MCF 10A (cell line): ENCODE data around the gene CSRNP3. TPM values are rescaled to one million over a fixed set of nuclear protein-coding genes. Genes with fewer than 3 reads are reported as not detected.
A peak's percentile ranks its signal among the peaks of the same experiment; 100 is the strongest.

ENCODE experiments used
- BruUV-seq: library from RNA; stranded (reverse); fragments of 400-500 nt; replicated peaks from 2 replicates; lab custom pipeline; 2021; lab: Mats Ljungman, UMichigan
- CTCF ChIA-PET: fragments of 300-600 bp; sonication (Branson Sonifier 250); formaldehyde crosslinking; extraction: SDS; loops from one replicate; lab custom pipeline; 2021; ENCODE audit warnings: antibody characterized with exemption, inconsistent platforms; lab: Yijun Ruan, JAX
- POLR2A ChIA-PET: fragments of 300-600, 350-650 bp; sonication (Branson Sonifier 250); formaldehyde crosslinking; extraction: SDS; loops from one replicate; lab custom pipeline; 2020; ENCODE audit warnings: antibody characterized with exemption, inconsistent platforms; lab: Yijun Ruan, JAX
- DNase-seq: peaks from one replicate; pipeline ENCODE4 v3.0.0-alpha.2; 2018; ENCODE audit not compliant: unreplicated experiment
- H3K27ac Mint-ChIP-seq: one replicate; pipeline ENCODE4 v1.8.0; 2022; ENCODE audit warnings: mild to moderate bottlenecking, low read depth, mixed read lengths; ENCODE audit not compliant: unreplicated experiment
- H3K27me3 Mint-ChIP-seq: one replicate; pipeline ENCODE4 v1.8.0; 2022; ENCODE audit warnings: mixed read lengths; ENCODE audit not compliant: insufficient read depth, unreplicated experiment
- H3K36me3 Mint-ChIP-seq: one replicate; pipeline ENCODE4 v1.8.0; 2022; ENCODE audit warnings: mild to moderate bottlenecking, moderate library complexity, mixed read lengths; ENCODE audit not compliant: insufficient read depth, unreplicated experiment
- H3K4me1 Mint-ChIP-seq: one replicate; pipeline ENCODE4 v1.8.0; 2022; ENCODE audit warnings: mixed read lengths; ENCODE audit not compliant: insufficient read depth, unreplicated experiment
- H3K4me3 Mint-ChIP-seq: one replicate; pipeline ENCODE4 v1.8.0; 2022; ENCODE audit warnings: mild to moderate bottlenecking, moderate library complexity, mixed read lengths; ENCODE audit not compliant: unreplicated experiment
- H3K9me3 Mint-ChIP-seq: one replicate; pipeline ENCODE4 v1.8.0; 2022; ENCODE audit warnings: mixed read lengths; ENCODE audit not compliant: unreplicated experiment
- CTCF ChIP-seq: fragments of 200-600 bp; IDR thresholded peaks from one replicate; pipeline ENCODE4 v1.8.0; 2022; ENCODE audit warnings: antibody characterized with exemption, mild to moderate bottlenecking; ENCODE audit not compliant: unreplicated experiment
- intact Hi-C: fragments of 100-400 bp; cut with micrococcal nuclease; formaldehyde crosslinking; loops from 2 replicates; pipeline ENCODE4 v1.14.1; 2022
- total RNA-seq: library from RNA; stranded (reverse); gene quantifications from 2 replicates; pipeline ENCODE4 v1.2.3, GENCODE V29; 2022

CSRNP3 gene
- total RNA-seq, 1 experiment from 2014 or later, result 0.33 TPM

GRCh38 chr2:165563468-165564225 lies 94.1 kb downstream of the CSRNP3 start:
- no peak overlapping the region for H3K4me3 Mint-ChIP-seq
- no peaks in the 10 kb centered on the region for H3K9me3 Mint-ChIP-seq
- no TSS peak for BruUV-seq
- intact Hi-C loops, result no loop called here
- ChIA-PET POLR2A (no interaction called here), CTCF (interaction anchor here (0.7 to 1.4 kb wide), 2 partner anchors 38 to 1205 kb away, joined by 3 to 5 read pairs; no protein-coding TSS in a partner anchor)
- DNase-seq, result peak; percentile 27
- H3K27me3 Mint-ChIP-seq, result peaks cover 73% of the 10 kb centered on the region
- H3K4me1 Mint-ChIP-seq, result no peaks in the 10 kb centered on the region
- H3K27ac Mint-ChIP-seq, result no peak overlapping the region
- H3K36me3 Mint-ChIP-seq, result no peaks in the 10 kb centered on the region
- peak; percentile 18 for TF ChIP-seq CTCF

GRCh38 chr2:165566008-165566407 lies 96.5 kb downstream of the CSRNP3 start:
- intact Hi-C loops, result no loop called here
- Mint-ChIP-seq H3K9me3 (no peaks in the 10 kb centered on the region), H3K4me1 (no peaks in the 10 kb centered on the region), H3K27me3 (peaks cover 85% of the 10 kb centered on the region), H3K27ac (no peak overlapping the region), H3K4me3 (no peak overlapping the region), H3K36me3 (no peaks in the 10 kb centered on the region)
- no peak for TF ChIP-seq CTCF
- no TSS peak for BruUV-seq
- no peak for DNase-seq
- ChIA-PET CTCF (no interaction called here), POLR2A (no interaction called here)

DNA sequence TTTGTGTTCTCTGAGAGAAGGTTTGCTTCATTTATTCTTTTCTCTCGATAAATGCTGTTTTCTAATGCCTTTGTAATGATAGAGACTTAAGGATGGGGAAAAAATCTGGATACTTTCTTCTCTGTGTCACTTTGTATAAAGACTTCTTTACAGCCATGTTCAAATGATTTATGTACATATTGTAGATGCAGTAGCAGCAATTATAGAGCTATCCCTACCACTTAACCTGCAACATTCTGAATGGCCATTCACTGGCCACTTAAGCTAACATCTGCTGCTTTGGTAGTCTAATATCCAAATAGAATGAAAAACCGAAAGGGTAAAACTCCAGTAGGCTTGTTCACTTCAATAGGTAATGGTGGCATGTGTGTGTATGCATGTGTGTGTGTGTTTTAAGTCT lies 97.8 kb downstream of the CSRNP3 start:
- H3K4me3 Mint-ChIP-seq, result no peak overlapping the region
- H3K27me3 Mint-ChIP-seq, result peaks cover 90% of the 10 kb centered on the region
- no peaks in the 10 kb centered on the region for H3K9me3 Mint-ChIP-seq
- intact Hi-C loops, result no loop called here
- H3K27ac Mint-ChIP-seq, result no peak overlapping the region
- no peaks in the 10 kb centered on the region for H3K36me3 Mint-ChIP-seq
- ChIA-PET CTCF (interaction anchor here (1.4 kb wide), 1 partner anchor 17 kb away, joined by 4 read pairs; no protein-coding TSS in a partner anchor), POLR2A (interaction anchor here (0.6 kb wide), 1 partner anchor 54 kb away, joined by 5 read pairs; no protein-coding TSS in a partner anchor)
- TF ChIP-seq CTCF, result no peak
- H3K4me1 Mint-ChIP-seq, result no peaks in the 10 kb centered on the region
- BruUV-seq, result no TSS peak
- no peak for DNase-seq

DNA sequence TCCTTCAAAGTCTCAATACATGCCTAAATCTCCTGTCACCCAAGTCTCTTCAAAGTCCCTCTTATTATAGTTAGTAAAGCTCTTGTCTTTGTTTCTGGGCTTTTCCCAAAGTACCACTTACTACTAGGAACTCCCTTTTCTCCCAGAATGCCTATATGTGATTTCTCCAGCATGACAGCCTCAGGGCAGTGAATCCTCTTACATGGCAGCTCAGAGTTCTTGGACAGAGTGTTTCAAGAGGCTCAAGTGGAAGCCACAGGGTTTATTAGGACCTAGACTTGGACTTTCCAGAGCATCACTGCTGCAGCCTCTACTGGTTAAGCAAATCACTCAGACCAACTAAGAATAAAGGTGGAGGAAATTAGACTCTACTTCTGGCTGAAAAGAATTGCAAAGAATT lies 98.9 kb downstream of the CSRNP3 start:
- POLR2A ChIA-PET, result no interaction called here
- TF ChIP-seq CTCF, result no peak
- BruUV-seq, result no TSS peak
- Mint-ChIP-seq H3K27ac (no peak overlapping the region), H3K36me3 (no peaks in the 10 kb centered on the region), H3K4me3 (no peak overlapping the region), H3K9me3 (no peaks in the 10 kb centered on the region), H3K4me1 (no peaks in the 10 kb centered on the region), H3K27me3 (peaks cover 83% of the 10 kb centered on the region)
- DNase-seq, result no peak
- CTCF ChIA-PET, result interaction anchor here (1.0 to 1.4 kb wide), 2 partner anchors 9 to 16 kb away, joined by 3 to 4 read pairs; no protein-coding TSS in a partner anchor
- intact Hi-C loops, result no loop called here
